Activated T-cell treated with anti-CD3 and anti-CD28 coated beads, Interleukin-2, amount 50 U/mL, for 24 hours (primary cell): ENCODE measurements around the gene FTH1.
"Not testable (repeated sequence)": the region's sequence is repeated elsewhere in the genome, so short reads cannot be mapped to it uniquely, and the experiment has no call there.

ENCODE experiments used
- DNase-seq: peaks from one replicate; pipeline ENCODE4 v3.0.0-alpha.2; 2020
- H3K27ac Mint-ChIP-seq: 2 replicates; pipeline ENCODE4 v1.8.0; 2020; ENCODE audit warnings: mild to moderate bottlenecking, mixed read lengths
- H3K27me3 Mint-ChIP-seq: 2 replicates; pipeline ENCODE4 v1.8.0; 2020; ENCODE audit warnings: mixed read lengths
- H3K36me3 Mint-ChIP-seq: 2 replicates; pipeline ENCODE4 v1.8.0; 2020; ENCODE audit warnings: low read depth, mixed read lengths
- H3K4me1 Mint-ChIP-seq: 2 replicates; pipeline ENCODE4 v1.8.0; 2020; ENCODE audit warnings: low read depth, mixed read lengths
- H3K4me3 Mint-ChIP-seq: 2 replicates; pipeline ENCODE4 v1.8.0; 2020; ENCODE audit warnings: mild to moderate bottlenecking, moderate library complexity, mixed read lengths
- H3K9me3 Mint-ChIP-seq: 2 replicates; pipeline ENCODE4 v1.8.0; 2020; ENCODE audit warnings: mixed read lengths

FTH1 gene

DNA sequence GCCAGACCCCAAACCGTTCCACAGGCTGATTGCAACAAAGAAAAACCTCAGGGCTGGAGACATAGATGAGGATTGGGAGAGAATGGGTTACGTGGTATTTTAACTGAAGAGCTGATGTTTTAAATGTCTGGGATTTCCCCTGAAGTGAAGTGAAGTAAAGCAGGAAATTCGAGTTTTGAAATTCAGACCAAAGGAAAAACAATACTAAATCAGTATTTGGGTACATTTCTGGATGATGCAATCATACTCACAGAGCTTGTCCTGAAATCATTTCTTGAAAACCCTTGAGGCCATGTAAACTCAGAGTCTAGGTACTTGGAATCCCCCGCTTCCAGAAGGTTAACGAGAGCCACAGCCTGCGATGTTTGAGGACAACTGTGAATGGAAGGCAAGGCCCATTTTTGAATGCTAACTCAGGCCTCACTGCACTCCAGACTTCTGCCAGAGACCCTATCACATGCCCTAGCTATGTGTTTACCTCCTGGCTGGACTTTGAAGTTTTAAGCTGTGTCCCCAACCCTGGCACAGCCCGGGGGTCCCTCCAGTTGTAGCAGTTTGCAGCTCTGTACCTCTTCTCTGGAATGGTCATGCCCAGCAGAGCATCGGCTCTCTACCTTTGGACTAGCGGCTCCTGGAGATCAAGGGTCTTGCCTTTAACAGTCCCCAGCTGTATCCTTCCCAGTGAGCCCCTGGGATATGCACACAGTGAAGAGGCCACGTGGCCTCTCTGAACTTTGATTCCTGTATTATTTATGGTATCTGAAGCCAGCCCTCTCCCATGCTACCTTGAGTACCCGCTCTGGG, 5.4 kb upstream of the FTH1 start:
- H3K9me3 Mint-ChIP-seq, result no peaks in the 10 kb centered on the region
- H3K36me3 Mint-ChIP-seq, result peaks cover 1% of the 10 kb centered on the region
- no peak overlapping the region for H3K4me3 Mint-ChIP-seq
- no peaks in the 10 kb centered on the region for H3K27me3 Mint-ChIP-seq
- peaks cover 52% of the 10 kb centered on the region for H3K4me1 Mint-ChIP-seq
- peak; percentile 30 for DNase-seq
- H3K27ac Mint-ChIP-seq, result peak overlapping the region; percentile 83

GRCh38 chr11:61972112-61972671, 4.8 kb upstream of the FTH1 start:
- H3K27me3 Mint-ChIP-seq, result no peaks in the 10 kb centered on the region
- no peak overlapping the region for H3K4me3 Mint-ChIP-seq
- no peaks in the 10 kb centered on the region for H3K9me3 Mint-ChIP-seq
- H3K4me1 Mint-ChIP-seq, result peaks cover 53% of the 10 kb centered on the region
- H3K36me3 Mint-ChIP-seq, result peaks cover 6% of the 10 kb centered on the region
- H3K27ac Mint-ChIP-seq, result peak overlapping the region; percentile 83
- peak; percentile 28 for DNase-seq

DNA sequence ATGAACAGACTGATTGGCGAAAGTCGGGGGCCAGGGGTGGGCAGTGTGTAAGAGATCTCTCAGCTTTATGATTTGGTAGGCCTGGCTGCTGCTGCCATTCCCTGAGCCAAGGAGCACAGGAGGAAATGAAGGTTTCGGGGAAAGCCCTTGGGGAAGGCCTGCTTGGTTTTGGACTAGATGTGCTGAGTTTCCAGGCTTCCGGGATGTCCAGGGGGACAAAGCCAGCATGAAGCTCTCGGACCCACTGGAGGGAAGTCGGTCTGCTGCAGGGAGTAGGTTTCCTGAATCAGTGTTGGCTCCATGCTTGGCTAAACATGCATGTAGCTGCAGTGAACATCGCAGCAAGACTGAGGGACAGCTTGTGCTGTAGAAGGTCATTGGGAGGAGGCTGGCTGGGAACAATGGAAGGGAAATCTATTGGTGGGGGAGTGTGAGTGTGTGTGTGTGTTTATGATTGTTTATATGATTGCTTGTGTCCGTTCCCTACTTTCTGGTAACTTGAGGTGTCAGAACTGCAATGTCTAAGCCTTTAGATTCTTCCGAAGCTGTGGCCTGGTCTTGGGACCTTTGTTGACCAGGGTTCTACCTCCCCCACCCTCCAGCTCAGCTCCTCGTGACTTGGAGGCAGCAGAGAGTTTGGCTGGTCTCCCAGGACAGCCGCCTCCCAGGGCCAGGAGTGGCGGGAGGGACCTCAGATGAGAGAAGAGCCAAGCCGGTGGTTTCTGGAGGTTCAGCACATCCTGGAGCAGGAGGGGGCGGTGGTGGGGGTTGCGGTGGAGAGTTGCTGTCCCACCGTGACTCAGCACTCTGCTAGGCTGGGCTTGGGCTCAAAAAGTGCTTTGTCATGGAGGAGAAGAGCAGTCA, 4.0 kb upstream of the FTH1 start:
- no peaks in the 10 kb centered on the region for H3K27me3 Mint-ChIP-seq
- peak; percentile 57 for DNase-seq
- peaks cover 53% of the 10 kb centered on the region for H3K4me1 Mint-ChIP-seq

DNA sequence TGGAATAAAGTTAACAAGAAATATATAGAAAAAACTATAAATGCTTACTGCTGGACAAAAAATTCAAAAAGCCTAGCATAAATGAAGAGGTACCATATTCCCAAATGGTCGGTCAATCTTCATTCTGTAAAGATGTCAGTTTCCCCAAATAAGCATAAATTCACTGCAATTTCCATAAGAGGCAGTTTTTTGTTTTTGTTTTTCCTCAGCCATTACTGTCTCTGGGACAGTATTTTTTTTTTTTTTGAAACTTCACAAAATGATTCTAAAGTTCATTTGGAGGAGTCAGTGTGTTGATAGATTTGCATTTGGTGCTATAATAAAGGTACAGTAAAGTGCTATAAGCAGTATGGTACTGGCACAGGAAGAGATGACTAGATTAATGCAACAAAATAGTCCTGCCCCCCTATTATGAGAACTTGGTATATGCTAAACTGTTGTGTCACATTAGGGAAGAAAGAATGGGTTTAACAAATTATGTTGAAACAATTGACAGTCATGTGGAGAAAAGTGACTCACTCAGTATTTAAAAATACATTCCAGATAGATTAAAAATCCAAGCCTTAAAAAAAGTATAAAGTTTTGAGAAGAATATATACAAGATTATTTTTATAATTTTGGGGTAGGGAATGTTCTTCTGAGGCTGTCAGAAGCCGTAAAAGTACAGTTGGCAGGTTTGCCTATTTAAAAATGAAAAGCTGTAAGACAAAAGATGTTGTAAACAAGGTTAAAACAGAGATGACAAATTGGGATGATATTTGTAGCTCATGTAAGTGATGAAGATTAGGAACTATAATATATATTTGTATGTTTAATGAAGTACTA, 2.6 kb upstream of the FTH1 start:
- H3K36me3 Mint-ChIP-seq, result peaks cover 25% of the 10 kb centered on the region
- H3K4me1 Mint-ChIP-seq, result peaks cover 61% of the 10 kb centered on the region
- no peaks in the 10 kb centered on the region for H3K27me3 Mint-ChIP-seq
- H3K4me3 Mint-ChIP-seq, result no peak overlapping the region
- peak overlapping the region; percentile 60 for H3K27ac Mint-ChIP-seq
- DNase-seq, result no peak
- no peaks in the 10 kb centered on the region for H3K9me3 Mint-ChIP-seq

More for the DNA sequence above, 4.0 kb upstream of the FTH1 start:
- H3K27ac Mint-ChIP-seq, result peak overlapping the region; percentile 70
- H3K4me3 Mint-ChIP-seq, result peak overlapping the region; percentile 8
- H3K9me3 Mint-ChIP-seq, result no peaks in the 10 kb centered on the region
- peaks cover 11% of the 10 kb centered on the region for H3K36me3 Mint-ChIP-seq

DNA sequence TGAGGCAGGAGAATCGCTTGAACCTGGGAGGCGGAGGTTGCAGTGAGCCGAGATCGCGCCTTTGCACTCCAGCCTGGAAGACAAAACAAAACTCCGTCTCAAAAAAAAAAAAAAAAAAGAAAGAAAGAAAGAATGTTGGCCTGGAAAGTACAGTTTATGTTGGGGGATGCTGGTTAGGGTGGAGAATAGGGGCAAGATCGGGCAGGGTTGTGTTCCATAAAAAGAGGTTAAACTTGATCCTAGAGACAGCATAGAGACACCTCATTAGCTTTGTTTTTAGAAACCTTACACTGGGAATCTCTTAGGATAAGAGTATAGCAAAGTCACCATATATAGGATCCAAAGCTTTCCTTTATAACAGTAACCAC, 1.9 kb upstream of the FTH1 start:
- Mint-ChIP-seq H3K27me3 (no peaks in the 10 kb centered on the region), H3K4me3 (peak overlapping the region; percentile 33), H3K4me1 (peaks cover 68% of the 10 kb centered on the region), H3K36me3 (peaks cover 32% of the 10 kb centered on the region), H3K27ac (no peak overlapping the region), H3K9me3 (no peaks in the 10 kb centered on the region)
- DNase-seq, result no peak

DNA sequence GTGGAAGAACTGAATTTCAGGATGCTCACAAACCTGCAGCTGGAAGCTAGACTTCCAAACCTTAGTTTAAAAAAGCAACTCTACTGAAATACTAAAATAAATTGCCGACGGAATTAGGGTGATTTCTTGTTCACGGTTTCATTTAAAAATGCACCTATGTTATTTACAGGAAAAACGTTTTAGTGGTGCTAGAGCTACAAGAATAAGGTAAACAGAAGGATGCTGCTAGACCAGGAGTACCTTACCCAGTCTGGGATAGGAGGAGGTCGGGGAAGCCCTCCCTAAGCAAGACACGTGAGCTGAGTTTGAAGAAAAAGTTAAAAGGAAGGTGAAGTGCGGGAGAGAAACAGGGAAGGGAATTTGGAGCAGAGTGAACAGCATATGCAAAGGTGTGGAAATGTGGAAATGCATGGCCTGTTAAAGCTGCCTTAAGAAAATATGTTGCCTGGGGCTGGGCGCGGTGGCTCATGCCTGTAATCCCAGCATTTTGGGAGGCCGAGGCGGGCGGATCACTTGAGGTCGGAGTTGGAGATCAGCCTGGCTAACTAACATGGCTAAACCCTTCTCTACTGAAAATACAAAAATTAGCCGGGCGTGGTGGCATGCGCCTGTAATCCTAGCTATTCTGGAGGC, 1.4 kb upstream of the FTH1 start:
- Mint-ChIP-seq H3K27ac (no peak overlapping the region), H3K4me1 (peaks cover 73% of the 10 kb centered on the region), H3K27me3 (no peaks in the 10 kb centered on the region), H3K4me3 (peak overlapping the region; percentile 92), H3K36me3 (peaks cover 37% of the 10 kb centered on the region), H3K9me3 (no peaks in the 10 kb centered on the region)
- peak; percentile 23 for DNase-seq

DNA sequence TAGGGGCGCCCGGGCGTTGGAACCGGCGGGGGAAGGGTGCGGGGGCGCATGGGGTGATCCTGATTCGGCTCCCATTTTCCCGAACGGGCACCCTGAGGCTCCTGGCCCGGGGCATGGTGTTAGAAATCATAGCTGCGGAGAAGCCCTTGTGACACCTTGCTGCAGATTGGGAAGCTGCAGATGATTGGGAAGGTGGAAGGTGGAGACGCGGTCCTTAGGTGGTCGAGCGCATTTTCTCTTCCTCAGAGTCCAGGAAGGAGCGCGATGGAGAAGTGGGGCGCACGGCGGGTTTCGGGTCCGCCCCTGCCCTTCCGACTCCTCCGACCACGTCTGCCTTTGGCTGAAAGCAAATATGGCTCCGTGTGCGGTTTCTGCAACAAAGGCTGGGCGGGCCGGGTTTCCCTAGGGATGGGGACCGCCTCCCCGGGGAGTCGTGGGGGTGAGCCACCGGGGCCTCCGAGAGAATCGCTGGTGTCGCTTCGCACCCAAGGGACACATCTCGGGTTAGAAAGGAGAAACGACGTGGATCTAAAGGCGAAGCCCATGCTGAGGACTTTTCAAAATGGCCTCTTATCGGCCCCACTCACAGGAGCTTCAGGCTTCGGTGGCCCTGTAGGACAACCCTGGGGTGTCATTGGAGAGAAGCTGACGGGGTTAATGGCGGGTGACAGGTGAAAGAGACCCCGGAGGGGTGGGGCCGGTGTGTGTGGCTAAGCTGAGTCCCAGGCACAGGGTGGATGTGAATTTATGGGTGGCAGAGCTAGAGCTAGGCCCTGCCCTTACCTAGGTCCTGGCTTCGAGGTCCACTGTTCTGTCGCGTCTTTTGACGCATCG, 707 bp upstream of the FTH1 start:
- Mint-ChIP-seq H3K27me3 (no peaks in the 10 kb centered on the region), H3K9me3 (no peaks in the 10 kb centered on the region), H3K27ac (peak overlapping the region; percentile 91), H3K4me1 (peaks cover 75% of the 10 kb centered on the region), H3K36me3 (peaks cover 44% of the 10 kb centered on the region), H3K4me3 (peak overlapping the region; percentile 92)
- DNase-seq, result peak; percentile 77

- peaks cover 70% of the 10 kb centered on the region for H3K4me1 Mint-ChIP-seq
- H3K27ac Mint-ChIP-seq, result peak overlapping the region; percentile 93
- H3K9me3 Mint-ChIP-seq, result no peaks in the 10 kb centered on the region
- peak overlapping the region; percentile 92 for H3K4me3 Mint-ChIP-seq
- H3K36me3 Mint-ChIP-seq, result peaks cover 51% of the 10 kb centered on the region
- H3K27me3 Mint-ChIP-seq, result no peaks in the 10 kb centered on the region
- peak; percentile 48 for DNase-seq
These were observed 709 bp downstream of the FTH1 start for GRCh38 chr11:61966734-61967115.

DNA sequence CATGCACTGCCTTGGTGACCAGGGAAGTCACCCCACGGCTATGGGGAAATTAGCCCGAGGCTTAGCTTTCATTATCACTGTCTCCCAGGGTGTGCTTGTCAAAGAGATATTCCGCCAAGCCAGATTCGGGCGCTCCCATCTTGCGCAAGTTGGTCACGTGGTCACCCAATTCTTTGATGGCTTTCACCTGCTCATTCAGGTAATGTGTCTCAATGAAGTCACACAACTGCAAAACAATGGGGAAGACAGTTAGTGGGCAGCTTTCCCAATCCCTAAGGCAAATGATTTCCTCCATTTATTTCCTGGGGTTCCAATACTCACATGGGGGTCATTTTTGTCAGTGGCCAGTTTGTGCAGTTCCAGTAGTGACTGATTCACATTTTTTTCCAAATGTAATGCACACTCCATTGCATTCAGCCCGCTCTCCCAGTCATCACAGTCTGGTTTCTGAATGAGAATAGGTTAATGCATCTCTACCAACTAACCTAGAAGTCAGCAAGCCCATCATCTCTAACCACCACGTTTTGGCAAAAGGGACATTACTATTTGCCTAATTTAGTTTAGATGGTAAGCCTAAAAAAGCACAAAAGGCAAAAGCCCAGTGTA, 2.7 kb downstream of the FTH1 start:
- peak; percentile 24 for DNase-seq
- H3K4me1 Mint-ChIP-seq, result peaks cover 54% of the 10 kb centered on the region
- H3K27ac Mint-ChIP-seq, result peak overlapping the region; percentile 71

GRCh38 chr11:61964058-61964665, 3.3 kb downstream of the FTH1 start:
- Mint-ChIP-seq H3K9me3 (no peaks in the 10 kb centered on the region), H3K36me3 (peaks cover 51% of the 10 kb centered on the region), H3K4me3 (no peak overlapping the region), H3K27ac (peak overlapping the region; percentile 65), H3K4me1 (peaks cover 52% of the 10 kb centered on the region), H3K27me3 (no peaks in the 10 kb centered on the region)
- DNase-seq, result no peak

More for the DNA sequence above, 2.7 kb downstream of the FTH1 start:
- Mint-ChIP-seq H3K36me3 (peaks cover 51% of the 10 kb centered on the region), H3K4me3 (peak overlapping the region; percentile 92)
- not testable (repeated sequence) for H3K27me3 Mint-ChIP-seq, H3K9me3 Mint-ChIP-seq

DNA sequence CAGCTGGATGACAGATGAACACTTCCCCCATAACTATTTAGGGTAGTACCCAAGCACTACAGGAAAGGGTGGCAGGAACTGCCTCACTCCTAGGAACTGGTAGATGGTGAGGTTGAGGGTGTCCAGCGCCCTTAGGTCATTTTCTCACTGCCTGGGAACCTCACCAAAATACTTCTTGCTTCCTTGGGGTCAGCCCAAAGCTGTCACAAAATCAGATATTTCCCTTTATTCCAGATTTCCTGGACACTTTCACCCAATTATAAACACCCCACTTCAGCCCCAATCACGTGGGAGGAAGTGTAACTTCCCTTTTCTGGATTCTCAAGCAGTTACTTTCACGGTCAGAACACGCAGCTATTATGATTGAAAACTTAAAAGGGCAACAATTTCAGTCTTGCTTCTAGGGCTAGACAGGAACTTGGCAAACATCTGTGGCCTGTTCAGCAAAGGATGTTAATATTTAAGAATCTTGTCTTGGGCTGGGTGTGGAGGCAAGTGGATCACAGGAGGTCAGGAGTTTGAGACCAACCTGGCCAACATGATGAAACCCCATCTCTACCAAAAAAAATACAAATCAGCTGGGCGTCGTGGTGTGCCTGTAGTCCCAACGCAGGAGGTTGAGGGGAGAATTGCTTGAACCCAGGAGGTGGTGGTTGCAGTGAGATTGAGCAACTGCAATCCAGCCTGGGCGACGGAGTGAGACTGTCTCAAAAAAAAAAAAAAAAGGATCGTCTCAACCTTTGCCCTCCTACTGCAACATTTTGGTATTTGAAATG, 4.0 kb downstream of the FTH1 start:
- Mint-ChIP-seq H3K27ac (peak overlapping the region; percentile 65), H3K4me1 (peaks cover 50% of the 10 kb centered on the region), H3K36me3 (peaks cover 51% of the 10 kb centered on the region), H3K27me3 (no peaks in the 10 kb centered on the region), H3K9me3 (no peaks in the 10 kb centered on the region), H3K4me3 (no peak overlapping the region)
- DNase-seq, result peak; percentile 17

GRCh38 chr11:61963016-61963281, 4.5 kb downstream of the FTH1 start:
- Mint-ChIP-seq H3K36me3 (peaks cover 50% of the 10 kb centered on the region), H3K27me3 (no peaks in the 10 kb centered on the region)
- DNase-seq, result peak; percentile 26

More at GRCh38 chr11:61963016-61963281, 4.5 kb downstream of the FTH1 start:
- no peak overlapping the region for H3K4me3 Mint-ChIP-seq
- H3K27ac Mint-ChIP-seq, result peak overlapping the region; percentile 32
- peaks cover 44% of the 10 kb centered on the region for H3K4me1 Mint-ChIP-seq
- H3K9me3 Mint-ChIP-seq, result no peaks in the 10 kb centered on the region
